ENCODE measurements around the gene ZBTB7A.

DNA sequence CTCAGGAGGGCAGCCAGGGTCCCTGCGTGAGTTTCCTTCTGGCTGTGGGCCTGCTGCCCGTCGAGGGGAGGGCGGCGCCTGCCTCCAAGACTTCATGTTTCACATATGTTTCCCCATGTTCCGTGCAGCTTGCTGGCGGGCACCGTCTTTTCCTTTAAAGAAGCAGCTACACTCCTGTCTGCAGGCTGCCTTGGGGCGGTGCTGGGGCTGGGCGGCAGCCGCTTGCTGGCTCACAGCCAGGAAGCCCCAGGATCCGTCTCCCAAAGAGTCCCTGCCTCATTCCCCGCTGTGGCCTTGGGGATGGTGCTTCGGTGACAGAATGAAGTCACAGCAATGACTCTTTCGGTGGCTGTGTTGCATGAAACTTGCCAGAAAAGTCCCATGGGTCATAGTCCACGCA, 34.3 kb downstream of the ZBTB7A start:
- TF ChIP-seq, protein P1, sequence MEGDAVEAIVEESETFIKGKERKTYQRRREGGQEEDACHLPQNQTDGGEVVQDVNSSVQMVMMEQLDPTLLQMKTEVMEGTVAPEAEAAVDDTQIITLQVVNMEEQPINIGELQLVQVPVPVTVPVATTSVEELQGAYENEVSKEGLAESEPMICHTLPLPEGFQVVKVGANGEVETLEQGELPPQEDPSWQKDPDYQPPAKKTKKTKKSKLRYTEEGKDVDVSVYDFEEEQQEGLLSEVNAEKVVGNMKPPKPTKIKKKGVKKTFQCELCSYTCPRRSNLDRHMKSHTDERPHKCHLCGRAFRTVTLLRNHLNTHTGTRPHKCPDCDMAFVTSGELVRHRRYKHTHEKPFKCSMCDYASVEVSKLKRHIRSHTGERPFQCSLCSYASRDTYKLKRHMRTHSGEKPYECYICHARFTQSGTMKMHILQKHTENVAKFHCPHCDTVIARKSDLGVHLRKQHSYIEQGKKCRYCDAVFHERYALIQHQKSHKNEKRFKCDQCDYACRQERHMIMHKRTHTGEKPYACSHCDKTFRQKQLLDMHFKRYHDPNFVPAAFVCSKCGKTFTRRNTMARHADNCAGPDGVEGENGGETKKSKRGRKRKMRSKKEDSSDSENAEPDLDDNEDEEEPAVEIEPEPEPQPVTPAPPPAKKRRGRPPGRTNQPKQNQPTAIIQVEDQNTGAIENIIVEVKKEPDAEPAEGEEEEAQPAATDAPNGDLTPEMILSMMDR (conservative IDR thresholded peaks at IDR 0.05; ENCODE audit: low read depth, low read length), result no peak
- no peak for TF ChIP-seq EZH2 (IDR thresholded peaks at IDR 0.05; ENCODE audit: borderline replicate concordance, low read depth, low read length, poor library complexity, severe bottlenecking)

Data from A673 (cell line).